Endodermal cell (in vitro differentiated cells): ENCODE measurements around the gene IDH2. TPM values are rescaled to one million over a fixed set of nuclear protein-coding genes. Genes with fewer than 3 reads are reported as not detected.

ENCODE experiments used
- DNase-seq: peaks from one replicate; pipeline ENCODE4 v3.0.0-alpha.2; 2017
- H3K27ac ChIP-seq: 2 replicates; pipeline ENCODE4 v1.5.1; 2013; ENCODE audit warnings: mild to moderate bottlenecking, low read depth, low read length, moderate library complexity
- H3K27me3 ChIP-seq: 2 replicates; pipeline ENCODE4 v1.6.1; 2013; ENCODE audit warnings: mild to moderate bottlenecking, low read length, moderate library complexity; ENCODE audit not compliant: insufficient read depth, control insufficient read depth, poor library complexity, severe bottlenecking
- H3K36me3 ChIP-seq: 2 replicates; pipeline ENCODE4 v1.7.0; 2013; ENCODE audit warnings: mild to moderate bottlenecking, low read length, moderate library complexity; ENCODE audit not compliant: control insufficient read depth, insufficient read depth
- H3K4me1 ChIP-seq: one replicate; pipeline ENCODE4 v1.7.0; 2013; ENCODE audit warnings: low read length; ENCODE audit not compliant: control insufficient read depth, insufficient read depth
- H3K4me3 ChIP-seq: 2 replicates; pipeline ENCODE4 v1.5.1; 2013; ENCODE audit warnings: mild to moderate bottlenecking, low read length, moderate library complexity
- H3K9ac ChIP-seq: 2 replicates; pipeline ENCODE4 v1.6.1; 2013; ENCODE audit warnings: mild to moderate bottlenecking, low read length, moderate library complexity; ENCODE audit not compliant: poor library complexity, severe bottlenecking; ENCODE audit errors: extremely low read depth
- H3K9me3 ChIP-seq: 2 replicates; pipeline ENCODE4 v1.6.1; 2013; ENCODE audit warnings: mild to moderate bottlenecking, low read length, moderate library complexity; ENCODE audit not compliant: control insufficient read depth
- H3K27ac Mint-ChIP-seq: 2 replicates; pipeline ENCODE4 v1.8.0; 2020; ENCODE audit warnings: mixed read lengths
- H3K27me3 Mint-ChIP-seq: 2 replicates; pipeline ENCODE4 v1.8.0; 2021; ENCODE audit warnings: mild to moderate bottlenecking, mixed read lengths; ENCODE audit not compliant: insufficient read depth
- H3K36me3 Mint-ChIP-seq: 2 replicates; pipeline ENCODE4 v1.8.0; 2020; ENCODE audit warnings: low read depth, mixed read lengths
- H3K4me1 Mint-ChIP-seq: 2 replicates; pipeline ENCODE4 v1.8.0; 2020; ENCODE audit warnings: mixed read lengths
- H3K4me3 Mint-ChIP-seq: 2 replicates; pipeline ENCODE4 v1.8.0; 2020; ENCODE audit warnings: mild to moderate bottlenecking, moderate library complexity, mixed read lengths
- H3K9me3 Mint-ChIP-seq: 2 replicates; pipeline ENCODE4 v1.8.0; 2020; ENCODE audit warnings: mild to moderate bottlenecking, mixed read lengths
- WGBS, 2 experiments: methylation state at CpG; one replicate each; pipeline versions ENCODE4 v1.1.5 to v1.1.7; 2013; ENCODE audit warnings: missing lambda C conversion rate in 2 of 2, mixed read lengths in 1 of 2; ENCODE audit not compliant: insufficient coverage in 1 of 2, insufficient read length in 1 of 2; 5-methylcytosine and 5-hydroxymethylcytosine counted together
- total RNA-seq, 2 donors: library from RNA; stranded (reverse); fragmentation: NEBNext Ultra II Directional in 1 of 2; extraction: Animal tissue kit (Norgen Biotek cat#: 25700) in 1 of 2; gene quantifications; 2 replicates in 1 of 2; 3 replicates in 1 of 2; pipeline ENCODE4 v1.2.1, GENCODE V29; 2021
- TF ChIP-seq, protein P1 (sequence below): fragments of 200-600 bp; sonication (generic); conservative IDR thresholded peaks from 2 replicates; pipeline ENCODE4 v1.5.0; 2021; ENCODE audit warnings: antibody characterized with exemption, mild to moderate bottlenecking

IDH2 gene
- total RNA-seq, 2 donors from 2014 or later, result 27.0 to 50.8 TPM

DNA sequence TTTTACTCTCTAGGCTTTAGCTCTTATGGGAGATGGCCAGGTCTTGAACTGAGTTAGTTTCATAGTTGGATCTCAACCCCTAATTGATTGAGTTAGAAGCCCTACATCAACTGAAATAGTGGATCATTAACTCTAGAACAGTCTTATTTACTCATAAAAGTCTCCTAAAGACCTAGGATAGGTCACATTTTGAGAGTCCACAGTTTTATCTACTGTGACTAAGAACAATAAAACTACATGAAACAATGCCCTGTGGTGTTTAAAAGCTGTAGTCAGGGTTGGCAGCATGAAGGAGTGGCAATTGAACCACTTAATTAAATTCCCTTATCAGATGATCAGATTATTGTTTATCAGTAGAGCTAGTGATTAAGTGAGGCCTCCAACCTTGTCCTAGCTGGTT lies 22.2 kb upstream of the IDH2 start:
- no peak for DNase-seq
- H3K27me3 ChIP-seq, result no peaks in the 10 kb centered on the region
- no peak overlapping the region for H3K27ac Mint-ChIP-seq
- no peak overlapping the region for H3K9ac ChIP-seq
- no peaks in the 10 kb centered on the region for H3K4me1 ChIP-seq
- no peaks in the 10 kb centered on the region for H3K9me3 Mint-ChIP-seq
- H3K36me3 ChIP-seq, result no peaks in the 10 kb centered on the region
- H3K4me1 Mint-ChIP-seq, result peaks cover 12% of the 10 kb centered on the region
- H3K4me3 Mint-ChIP-seq, result no peak overlapping the region
- TF ChIP-seq, protein P1, sequence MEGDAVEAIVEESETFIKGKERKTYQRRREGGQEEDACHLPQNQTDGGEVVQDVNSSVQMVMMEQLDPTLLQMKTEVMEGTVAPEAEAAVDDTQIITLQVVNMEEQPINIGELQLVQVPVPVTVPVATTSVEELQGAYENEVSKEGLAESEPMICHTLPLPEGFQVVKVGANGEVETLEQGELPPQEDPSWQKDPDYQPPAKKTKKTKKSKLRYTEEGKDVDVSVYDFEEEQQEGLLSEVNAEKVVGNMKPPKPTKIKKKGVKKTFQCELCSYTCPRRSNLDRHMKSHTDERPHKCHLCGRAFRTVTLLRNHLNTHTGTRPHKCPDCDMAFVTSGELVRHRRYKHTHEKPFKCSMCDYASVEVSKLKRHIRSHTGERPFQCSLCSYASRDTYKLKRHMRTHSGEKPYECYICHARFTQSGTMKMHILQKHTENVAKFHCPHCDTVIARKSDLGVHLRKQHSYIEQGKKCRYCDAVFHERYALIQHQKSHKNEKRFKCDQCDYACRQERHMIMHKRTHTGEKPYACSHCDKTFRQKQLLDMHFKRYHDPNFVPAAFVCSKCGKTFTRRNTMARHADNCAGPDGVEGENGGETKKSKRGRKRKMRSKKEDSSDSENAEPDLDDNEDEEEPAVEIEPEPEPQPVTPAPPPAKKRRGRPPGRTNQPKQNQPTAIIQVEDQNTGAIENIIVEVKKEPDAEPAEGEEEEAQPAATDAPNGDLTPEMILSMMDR, result no peak
- H3K36me3 Mint-ChIP-seq, result no peaks in the 10 kb centered on the region
- no peak overlapping the region for H3K4me3 ChIP-seq
- H3K9me3 ChIP-seq, result no peaks in the 10 kb centered on the region
- H3K27me3 Mint-ChIP-seq, result peaks cover 9% of the 10 kb centered on the region
- H3K27ac ChIP-seq, result no peak overlapping the region

DNA sequence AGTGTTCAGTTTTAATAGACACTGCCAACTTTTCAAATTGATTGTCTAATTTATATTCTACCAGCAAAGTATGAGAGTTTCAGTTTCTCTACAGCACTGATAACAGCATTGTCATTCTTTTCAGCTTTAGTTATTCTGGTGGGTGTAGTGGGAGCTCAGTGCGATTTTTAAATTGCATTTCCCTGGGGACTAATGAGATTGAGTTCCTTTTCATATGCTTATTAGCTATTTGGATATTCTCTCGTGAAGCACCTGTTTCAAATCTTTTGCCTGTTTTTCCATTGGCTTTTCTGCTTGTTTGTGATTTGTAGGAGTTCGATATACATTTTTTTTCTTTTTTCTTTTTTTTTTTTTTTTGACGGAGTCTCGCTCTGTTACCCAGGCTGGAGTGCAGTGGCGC lies 18.8 kb upstream of the IDH2 start:
- no peaks in the 10 kb centered on the region for H3K36me3 ChIP-seq
- no peak overlapping the region for H3K4me3 ChIP-seq
- 60 to 83% methylated on average over 1 to 6 of the region's 6 CpGs for WGBS, 2 experiments
- H3K9ac ChIP-seq, result no peak overlapping the region
- DNase-seq, result no peak
- Mint-ChIP-seq H3K4me3 (no peak overlapping the region), H3K27me3 (peaks cover 6% of the 10 kb centered on the region), H3K9me3 (peaks cover 8% of the 10 kb centered on the region), H3K27ac (no peak overlapping the region), H3K36me3 (no peaks in the 10 kb centered on the region), H3K4me1 (peaks cover 5% of the 10 kb centered on the region)
- no peaks in the 10 kb centered on the region for H3K4me1 ChIP-seq
- no peaks in the 10 kb centered on the region for H3K27me3 ChIP-seq
- no peaks in the 10 kb centered on the region for H3K9me3 ChIP-seq
- H3K27ac ChIP-seq, result no peak overlapping the region
- TF ChIP-seq, protein P1, result no peak

DNA sequence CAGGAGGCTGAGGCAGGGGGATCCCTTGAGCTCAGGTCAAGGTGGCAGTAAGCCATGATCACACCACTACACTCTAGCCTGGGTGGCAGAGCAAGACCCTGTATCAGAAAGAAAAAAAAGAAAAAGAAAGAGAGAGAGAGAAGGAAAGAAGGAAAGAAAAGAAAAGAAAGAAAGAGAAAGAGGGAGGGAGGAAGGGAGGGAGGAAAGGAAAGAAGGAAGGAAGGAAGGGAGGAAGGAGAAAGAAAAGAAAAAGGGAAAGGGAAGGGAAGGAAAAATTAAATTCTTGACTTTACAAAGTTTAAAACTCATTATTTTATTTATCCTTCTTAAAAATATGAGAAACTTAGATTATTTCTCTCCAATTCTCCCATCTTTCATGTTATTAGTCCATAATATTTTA lies 17.1 kb upstream of the IDH2 start:
- peaks cover 8% of the 10 kb centered on the region for H3K9me3 ChIP-seq
- H3K27ac ChIP-seq, result no peak overlapping the region
- DNase-seq, result no peak
- no peaks in the 10 kb centered on the region for H3K4me1 ChIP-seq
- TF ChIP-seq, protein P1, result no peak
- peaks cover 5% of the 10 kb centered on the region for H3K4me1 Mint-ChIP-seq
- H3K36me3 Mint-ChIP-seq, result peaks cover under 1% of the 10 kb centered on the region
- H3K27ac Mint-ChIP-seq, result no peak overlapping the region
- H3K27me3 Mint-ChIP-seq, result peaks cover 7% of the 10 kb centered on the region
- no peak overlapping the region for H3K4me3 Mint-ChIP-seq
- H3K27me3 ChIP-seq, result no peaks in the 10 kb centered on the region
- no peak overlapping the region for H3K4me3 ChIP-seq
- H3K9ac ChIP-seq, result no peak overlapping the region
- H3K9me3 Mint-ChIP-seq, result peaks cover 20% of the 10 kb centered on the region
- no peaks in the 10 kb centered on the region for H3K36me3 ChIP-seq
